AG09309 (cell line): Measurements from ENCODE around the gene VSTM2B.

ENCODE experiments used
- DNase-seq: peaks from one replicate; pipeline ENCODE4 v3.0.0-alpha.2; 2010; ENCODE audit warnings: low read depth
- H3K4me3 ChIP-seq: 2 replicates; pipeline ENCODE4 v1.5.1; 2011; ENCODE audit warnings: mild to moderate bottlenecking, low read depth, low read length, moderate library complexity; ENCODE audit not compliant: control insufficient read depth
- TF ChIP-seq, protein P1 (sequence below): IDR thresholded peaks from 2 replicates; pipeline ENCODE4 v1.5.1; 2011; ENCODE audit warnings: mild to moderate bottlenecking, low read depth, low read length, inconsistent platforms; ENCODE audit not compliant: insufficient read depth, control insufficient read depth; ENCODE audit errors: missing control alignments

VSTM2B gene

DNA sequence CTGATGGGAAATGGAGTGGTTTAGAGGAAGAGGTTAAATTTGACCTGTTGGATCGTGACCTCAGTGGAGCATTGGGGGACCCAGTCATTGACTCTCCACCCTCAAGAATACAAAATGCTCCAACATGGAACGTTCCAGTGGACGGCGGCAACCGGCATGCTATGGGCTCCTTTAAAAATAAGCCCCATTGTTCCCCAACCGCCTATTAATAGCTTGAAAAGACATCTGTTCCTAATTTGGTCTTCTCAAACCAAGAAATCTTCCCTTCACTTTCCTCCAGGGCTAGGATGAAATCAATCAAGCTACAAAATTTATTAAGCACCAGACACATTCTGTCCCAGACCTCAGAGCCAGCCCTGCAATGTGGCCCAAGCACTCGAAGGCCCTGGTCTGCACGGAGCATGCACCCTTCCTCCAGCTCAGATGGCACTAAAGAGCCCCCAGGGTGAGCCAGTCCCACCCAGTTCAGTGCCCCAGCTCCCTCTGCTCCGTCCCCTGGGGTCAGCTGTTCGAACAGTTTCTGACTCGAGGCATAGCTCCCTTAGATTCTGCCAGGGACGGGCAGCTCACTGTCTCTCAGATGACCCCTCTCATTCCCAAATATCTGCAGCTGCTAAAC lies 22.5 kb upstream of the VSTM2B start:
- H3K4me3 ChIP-seq = no peak overlapping the region
- TF ChIP-seq, protein P1, sequence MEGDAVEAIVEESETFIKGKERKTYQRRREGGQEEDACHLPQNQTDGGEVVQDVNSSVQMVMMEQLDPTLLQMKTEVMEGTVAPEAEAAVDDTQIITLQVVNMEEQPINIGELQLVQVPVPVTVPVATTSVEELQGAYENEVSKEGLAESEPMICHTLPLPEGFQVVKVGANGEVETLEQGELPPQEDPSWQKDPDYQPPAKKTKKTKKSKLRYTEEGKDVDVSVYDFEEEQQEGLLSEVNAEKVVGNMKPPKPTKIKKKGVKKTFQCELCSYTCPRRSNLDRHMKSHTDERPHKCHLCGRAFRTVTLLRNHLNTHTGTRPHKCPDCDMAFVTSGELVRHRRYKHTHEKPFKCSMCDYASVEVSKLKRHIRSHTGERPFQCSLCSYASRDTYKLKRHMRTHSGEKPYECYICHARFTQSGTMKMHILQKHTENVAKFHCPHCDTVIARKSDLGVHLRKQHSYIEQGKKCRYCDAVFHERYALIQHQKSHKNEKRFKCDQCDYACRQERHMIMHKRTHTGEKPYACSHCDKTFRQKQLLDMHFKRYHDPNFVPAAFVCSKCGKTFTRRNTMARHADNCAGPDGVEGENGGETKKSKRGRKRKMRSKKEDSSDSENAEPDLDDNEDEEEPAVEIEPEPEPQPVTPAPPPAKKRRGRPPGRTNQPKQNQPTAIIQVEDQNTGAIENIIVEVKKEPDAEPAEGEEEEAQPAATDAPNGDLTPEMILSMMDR = no peak
- DNase-seq = no peak

DNA sequence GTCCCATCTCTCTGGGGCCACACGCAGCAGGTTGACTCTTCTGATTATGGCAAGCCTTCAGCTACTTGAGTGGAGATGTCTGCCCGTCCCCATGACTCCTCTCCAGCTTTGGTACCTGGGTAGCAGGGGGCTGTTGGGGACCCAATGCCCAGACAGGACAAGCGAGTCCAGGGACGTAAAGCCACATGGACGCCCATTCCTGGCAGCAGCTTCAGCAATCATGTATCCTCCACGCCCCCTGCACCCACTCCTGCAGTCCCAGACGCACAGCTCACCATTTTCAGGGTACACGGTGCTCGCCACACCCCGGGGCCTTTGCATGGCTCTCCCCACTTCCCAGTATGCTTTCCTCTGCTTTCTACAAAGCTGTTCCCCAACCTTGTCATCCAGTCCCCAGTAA lies 22.0 kb upstream of the VSTM2B start:
- no peak overlapping the region for H3K4me3 ChIP-seq
- DNase-seq = no peak
- TF ChIP-seq, protein P1 = no peak

DNA sequence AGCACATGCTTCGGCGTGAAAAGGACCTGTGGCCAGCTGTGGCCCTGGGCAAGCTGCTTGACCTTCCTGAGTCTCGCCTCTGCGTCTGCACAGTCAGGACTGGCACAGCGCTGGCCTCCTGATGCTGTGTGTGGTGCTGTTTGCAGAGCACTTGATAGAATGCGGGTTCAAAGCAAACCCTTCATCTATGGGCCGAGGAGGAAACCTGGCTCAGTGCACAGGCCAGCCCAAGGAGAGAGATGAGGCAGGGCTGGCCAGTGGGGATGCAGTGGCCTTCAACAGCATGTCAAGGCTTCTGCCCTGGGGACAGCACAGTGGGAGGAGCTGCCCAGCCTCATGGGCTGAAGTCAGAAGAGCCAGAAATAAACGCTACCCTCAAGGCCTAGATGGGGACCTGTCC lies 21.3 kb upstream of the VSTM2B start:
- TF ChIP-seq, protein P1 = no peak
- DNase-seq = no peak
- no peak overlapping the region for H3K4me3 ChIP-seq

DNA sequence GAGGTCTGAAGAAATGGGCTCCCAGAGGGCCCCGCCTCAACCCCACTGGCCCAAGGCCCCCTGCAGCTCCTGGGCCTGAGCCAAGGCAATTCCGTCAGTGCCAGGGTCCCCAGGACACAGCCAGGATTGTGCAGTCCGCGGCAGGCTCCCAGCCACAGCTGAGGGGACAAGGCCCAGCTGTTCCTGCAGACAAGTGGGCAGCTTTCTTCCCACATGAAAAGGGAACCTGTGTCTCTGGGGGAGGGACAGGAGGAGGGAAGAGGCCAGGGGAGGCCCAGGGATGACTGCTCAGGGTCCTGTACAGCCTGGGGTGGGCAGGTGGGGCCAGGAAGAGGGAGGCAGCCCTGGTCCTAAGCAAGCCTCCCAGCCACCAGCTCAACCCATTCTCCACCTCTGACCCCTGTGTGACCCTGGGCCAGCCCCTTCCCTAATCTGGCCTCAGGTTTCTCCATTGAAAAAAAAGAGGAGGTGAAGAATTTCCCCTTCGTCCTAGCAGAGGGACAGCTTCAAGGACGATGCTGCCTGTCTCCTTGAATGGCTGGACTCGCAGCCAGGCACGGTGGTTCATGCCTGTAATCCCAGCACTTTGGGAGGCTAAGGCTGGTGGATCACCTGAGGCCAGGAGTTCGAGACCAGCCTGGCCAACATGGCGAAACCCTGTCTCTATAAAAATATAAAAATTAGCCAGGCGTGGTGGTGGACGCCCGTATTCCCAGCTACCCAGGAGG lies 20.5 kb upstream of the VSTM2B start:
- no peak for DNase-seq
- no peak overlapping the region for H3K4me3 ChIP-seq
- TF ChIP-seq, protein P1 = no peak

DNA sequence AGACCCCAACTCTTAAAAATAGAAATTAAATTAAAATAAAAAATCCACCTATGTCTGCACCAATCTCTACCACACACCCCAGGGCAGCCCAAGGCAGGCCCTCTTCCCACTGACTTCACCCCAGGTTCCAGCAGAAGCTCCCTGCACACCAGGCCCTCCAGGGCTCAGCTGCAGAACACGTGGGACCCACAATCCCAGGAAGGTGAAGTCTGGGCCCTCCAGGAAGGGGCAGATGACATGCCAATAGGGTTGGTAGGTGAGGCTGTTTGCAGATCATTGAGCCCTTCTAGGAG lies 19.2 kb upstream of the VSTM2B start:
- no peak overlapping the region for H3K4me3 ChIP-seq
- TF ChIP-seq, protein P1 = no peak
- DNase-seq = no peak

DNA sequence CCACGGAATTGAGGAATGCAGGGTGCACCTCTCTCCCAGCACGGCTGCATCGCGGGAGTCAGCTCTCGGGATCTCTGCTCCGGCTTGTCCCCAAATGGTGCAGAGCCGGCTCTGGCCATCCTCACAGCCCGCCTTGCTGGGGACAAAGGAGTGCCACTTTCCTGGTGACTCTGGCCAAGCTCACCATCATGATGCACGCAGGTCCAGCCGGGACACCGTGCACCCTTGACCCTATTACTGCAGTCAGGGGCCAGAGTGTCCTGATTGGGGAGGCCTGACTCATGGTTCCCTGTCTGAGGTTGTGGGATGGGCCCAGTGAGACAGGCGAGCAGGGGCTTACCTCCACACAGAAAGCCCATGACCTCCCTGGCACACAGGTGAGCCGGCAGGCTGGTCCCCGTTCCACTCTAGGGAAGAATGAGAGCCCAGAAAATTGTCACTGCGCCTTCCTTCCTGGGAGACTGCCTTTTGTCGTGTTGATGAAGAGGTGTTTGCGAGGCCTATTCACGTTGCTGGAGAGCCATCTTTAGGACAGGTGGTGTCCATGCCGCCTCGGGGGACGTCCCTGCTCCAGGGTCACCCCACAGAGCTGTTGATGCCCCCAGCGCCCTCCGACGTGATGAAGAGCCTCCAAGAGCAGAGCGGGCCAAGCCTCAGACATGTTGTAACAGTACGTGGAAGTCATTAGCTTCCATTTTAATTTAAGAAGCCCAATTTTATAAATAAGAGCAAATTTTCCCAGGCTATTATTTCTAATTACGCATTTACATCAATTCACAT lies 18.5 kb upstream of the VSTM2B start:
- TF ChIP-seq, protein P1 = no peak
- DNase-seq = no peak
- no peak overlapping the region for H3K4me3 ChIP-seq
